Smooth muscle cell (in vitro differentiated cells): Measurements from ENCODE around the gene BANP. TPM values are rescaled to one million over a fixed set of nuclear protein-coding genes. Genes with fewer than 3 reads are reported as not detected.
A peak's percentile ranks its signal among the peaks of the same experiment; 100 is the strongest.

Experiments used
- DNase-seq: peaks from one replicate; lab custom pipeline; 2025; ENCODE audit not compliant: unreplicated experiment; lab: John Stamatoyannopoulos, UW
- H2AFZ ChIP-seq: fragments of 200-600 bp; sonication (generic); 2 replicates; pipeline ENCODE4 v1.6.0; 2016; ENCODE audit warnings: antibody characterized with exemption, low read depth, mild to moderate bottlenecking
- H3F3A ChIP-seq: fragments of 200-600 bp; sonication (generic); 2 replicates; pipeline ENCODE4 v1.6.0; 2017; ENCODE audit warnings: antibody characterized with exemption, low read depth
- H3K27ac ChIP-seq: fragments of 200-600 bp; sonication (generic); 2 replicates; pipeline ENCODE4 v1.5.1; 2016; ENCODE audit warnings: low read depth, mild to moderate bottlenecking
- H3K27me3 ChIP-seq: fragments of 200-600 bp; sonication (generic); 2 replicates; pipeline ENCODE4 v1.6.1; 2016; ENCODE audit warnings: low read depth, mild to moderate bottlenecking
- H3K36me3 ChIP-seq: fragments of 200-600 bp; sonication (generic); 2 replicates; pipeline ENCODE4 v1.5.1; 2016; ENCODE audit warnings: low read depth
- H3K4me1 ChIP-seq: fragments of 200-600 bp; sonication (generic); 2 replicates; pipeline ENCODE4 v1.5.1; 2016; ENCODE audit warnings: low read depth
- H3K4me2 ChIP-seq: fragments of 200-600 bp; sonication (generic); 2 replicates; pipeline ENCODE4 v1.6.0; 2016; ENCODE audit warnings: mild to moderate bottlenecking
- H3K4me3 ChIP-seq: fragments of 200-600 bp; sonication (generic); 2 replicates; pipeline ENCODE4 v1.5.1; 2016; ENCODE audit warnings: mild to moderate bottlenecking
- H3K79me2 ChIP-seq: fragments of 200-600 bp; sonication (generic); 2 replicates; pipeline ENCODE4 v1.6.0; 2016; ENCODE audit warnings: low read depth, mild to moderate bottlenecking
- H3K9ac ChIP-seq: fragments of 200-600 bp; sonication (generic); 2 replicates; pipeline ENCODE4 v1.6.0; 2016; ENCODE audit warnings: low read depth
- H3K9me3 ChIP-seq: fragments of 200-600 bp; sonication (generic); replicated peaks from 2 replicates; pipeline ENCODE4 v1.5.1; 2016; ENCODE audit warnings: low read depth
- H4K20me1 ChIP-seq: fragments of 200-600 bp; sonication (generic); 2 replicates; pipeline ENCODE4 v1.6.0; 2016; ENCODE audit warnings: low read depth
- WGBS: methylation state at CpG from one replicate; pipeline ENCODE4 v1.1.7; 2016; ENCODE audit warnings: low lambda C conversion rate; 5-methylcytosine and 5-hydroxymethylcytosine counted together
- polyA plus RNA-seq: library from polyadenylated mRNA; unstranded; fragments of >200 nt; fragmentation: Nextera tagmentation; extraction: Ambion mirVana; gene quantifications from 2 replicates; pipeline ENCODE4 v1.2.1, GENCODE V29; 2016
- total RNA-seq: library from RNA; depleted of rRNA; stranded (reverse); fragments of >200 nt; gene quantifications from 2 replicates; pipeline ENCODE4 v1.2.3, GENCODE V29; 2014
- TF ChIP-seq, protein P1 (sequence below): fragments of 200-600 bp; sonication (generic); IDR thresholded peaks from 2 replicates; pipeline ENCODE4 v1.5.1; 2017; ENCODE audit warnings: borderline replicate concordance, mild to moderate bottlenecking, antibody characterized with exemption; ENCODE audit not compliant: insufficient read depth, poor library complexity, severe bottlenecking

The BANP gene
- total and polyA plus RNA-seq, 2 experiments from 2014 or later, result 11.5 to 19.5 TPM

DNA sequence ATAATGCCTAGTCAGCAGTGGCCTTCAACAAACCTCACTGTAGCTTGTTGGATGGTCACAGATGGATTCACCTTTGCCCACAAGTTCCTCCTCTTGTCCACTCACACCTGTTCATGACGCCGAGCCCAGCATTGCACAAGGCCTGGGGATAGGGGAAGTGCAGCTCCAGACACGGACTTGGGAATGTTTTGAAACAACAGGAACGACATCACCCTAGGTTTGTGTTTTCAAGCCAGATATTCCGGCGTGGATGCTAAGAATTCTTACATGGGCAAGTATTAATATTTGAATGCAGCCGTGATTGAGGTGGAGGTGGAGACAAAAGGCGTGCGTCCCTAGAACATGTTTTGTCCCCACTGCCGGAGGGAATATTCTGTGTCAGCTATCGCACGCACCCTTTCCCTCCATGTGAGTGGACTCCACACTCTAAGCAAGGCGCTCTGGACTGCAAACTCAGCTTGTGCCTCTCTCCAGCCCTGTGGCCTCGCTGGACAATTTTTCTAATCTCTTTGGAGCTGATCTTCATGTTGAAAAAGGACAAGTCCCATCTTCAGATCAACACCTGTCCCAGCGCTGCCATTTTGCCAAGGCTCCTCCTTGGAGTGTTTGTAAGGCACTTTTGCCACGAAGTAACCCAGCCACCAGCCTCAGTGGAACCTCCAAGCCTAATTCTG, 2.0 kb upstream of the BANP start:
- Histone ChIP-seq H3K4me3 (no peak overlapping the region), H3K79me2 (peaks cover 26% of the 10 kb centered on the region), H3K4me2 (no peak overlapping the region), H3K27ac (no peak overlapping the region), H3K27me3 (no peaks in the 10 kb centered on the region), H3K9me3 (no peaks in the 10 kb centered on the region), H3K4me1 (peaks cover 3% of the 10 kb centered on the region), H4K20me1 (no peaks in the 10 kb centered on the region), H3F3A (peaks cover 6% of the 10 kb centered on the region), H3K9ac (no peak overlapping the region), H3K36me3 (no peaks in the 10 kb centered on the region), H2AFZ (peak overlapping the region; percentile 68)
- 96% methylated on average over 16 of the region's 16 CpGs for WGBS
- DNase-seq, result no peak
- TF ChIP-seq, protein P1, sequence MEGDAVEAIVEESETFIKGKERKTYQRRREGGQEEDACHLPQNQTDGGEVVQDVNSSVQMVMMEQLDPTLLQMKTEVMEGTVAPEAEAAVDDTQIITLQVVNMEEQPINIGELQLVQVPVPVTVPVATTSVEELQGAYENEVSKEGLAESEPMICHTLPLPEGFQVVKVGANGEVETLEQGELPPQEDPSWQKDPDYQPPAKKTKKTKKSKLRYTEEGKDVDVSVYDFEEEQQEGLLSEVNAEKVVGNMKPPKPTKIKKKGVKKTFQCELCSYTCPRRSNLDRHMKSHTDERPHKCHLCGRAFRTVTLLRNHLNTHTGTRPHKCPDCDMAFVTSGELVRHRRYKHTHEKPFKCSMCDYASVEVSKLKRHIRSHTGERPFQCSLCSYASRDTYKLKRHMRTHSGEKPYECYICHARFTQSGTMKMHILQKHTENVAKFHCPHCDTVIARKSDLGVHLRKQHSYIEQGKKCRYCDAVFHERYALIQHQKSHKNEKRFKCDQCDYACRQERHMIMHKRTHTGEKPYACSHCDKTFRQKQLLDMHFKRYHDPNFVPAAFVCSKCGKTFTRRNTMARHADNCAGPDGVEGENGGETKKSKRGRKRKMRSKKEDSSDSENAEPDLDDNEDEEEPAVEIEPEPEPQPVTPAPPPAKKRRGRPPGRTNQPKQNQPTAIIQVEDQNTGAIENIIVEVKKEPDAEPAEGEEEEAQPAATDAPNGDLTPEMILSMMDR, result no peak

DNA sequence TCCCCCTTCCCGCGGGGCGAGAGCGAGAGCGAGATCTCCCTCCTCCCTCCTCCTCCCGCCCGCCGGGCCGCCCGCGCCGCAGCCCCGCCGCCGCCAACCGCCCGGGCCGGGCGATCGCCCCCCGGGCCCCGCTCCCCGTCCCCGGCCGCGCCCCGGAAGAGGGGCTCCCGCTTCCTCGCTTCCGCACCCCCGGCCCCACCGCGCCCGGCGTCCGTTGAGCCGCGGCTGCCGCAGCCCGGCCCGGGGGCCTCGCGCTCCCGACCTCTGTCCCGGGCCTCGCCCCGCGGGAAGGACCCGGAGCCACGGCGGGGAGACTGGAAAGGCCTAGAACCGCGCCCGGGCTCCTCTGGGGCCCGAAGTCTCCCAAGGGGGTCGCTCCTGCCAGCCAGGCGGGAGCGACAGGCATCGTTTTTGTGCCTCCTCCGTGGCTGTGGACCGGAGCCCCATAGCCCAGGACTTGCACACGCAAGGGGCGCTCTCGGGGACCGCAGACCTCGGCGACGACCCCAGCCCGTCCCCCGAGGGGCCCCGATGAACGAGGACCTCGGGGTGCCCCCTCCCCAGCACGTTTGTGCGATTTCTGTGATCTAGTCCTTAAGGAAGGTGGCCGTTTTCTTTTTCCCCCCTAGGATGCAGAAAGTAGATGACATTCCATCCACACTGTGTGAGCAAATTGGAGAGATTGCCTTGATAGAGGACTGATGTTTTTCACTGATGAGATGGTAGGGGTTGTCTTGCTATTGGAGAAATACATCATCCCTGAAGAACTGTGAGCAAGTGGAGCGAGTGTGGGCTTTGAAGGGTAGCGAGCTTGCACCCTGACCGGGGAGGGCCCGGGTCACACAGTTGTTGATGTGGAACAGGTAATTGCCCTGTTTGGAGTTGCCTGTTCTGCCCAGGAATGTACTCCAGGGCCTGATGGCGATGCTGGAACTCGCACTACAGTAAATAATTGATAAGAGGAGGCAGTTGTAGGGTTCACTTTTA, 611 bp downstream of the BANP start:
- peak overlapping the region; percentile 100 for H3K9ac ChIP-seq
- no peak for DNase-seq
- H3K4me1 ChIP-seq, result peaks cover 14% of the 10 kb centered on the region
- H3K4me3 ChIP-seq, result peak overlapping the region; percentile 87
- 4% methylated on average over 43 of the region's 82 CpGs for WGBS
- peaks cover 6% of the 10 kb centered on the region for H3F3A ChIP-seq
- TF ChIP-seq, protein P1, result peak; percentile 21
- H3K79me2 ChIP-seq, result peaks cover 31% of the 10 kb centered on the region
- H3K9me3 ChIP-seq, result no peaks in the 10 kb centered on the region
- H2AFZ ChIP-seq, result no peak overlapping the region
- peak overlapping the region; percentile 98 for H3K4me2 ChIP-seq
- H3K36me3 ChIP-seq, result no peaks in the 10 kb centered on the region
- peak overlapping the region; percentile 97 for H3K27ac ChIP-seq
- H4K20me1 ChIP-seq, result peaks cover 4% of the 10 kb centered on the region
- no peaks in the 10 kb centered on the region for H3K27me3 ChIP-seq

DNA sequence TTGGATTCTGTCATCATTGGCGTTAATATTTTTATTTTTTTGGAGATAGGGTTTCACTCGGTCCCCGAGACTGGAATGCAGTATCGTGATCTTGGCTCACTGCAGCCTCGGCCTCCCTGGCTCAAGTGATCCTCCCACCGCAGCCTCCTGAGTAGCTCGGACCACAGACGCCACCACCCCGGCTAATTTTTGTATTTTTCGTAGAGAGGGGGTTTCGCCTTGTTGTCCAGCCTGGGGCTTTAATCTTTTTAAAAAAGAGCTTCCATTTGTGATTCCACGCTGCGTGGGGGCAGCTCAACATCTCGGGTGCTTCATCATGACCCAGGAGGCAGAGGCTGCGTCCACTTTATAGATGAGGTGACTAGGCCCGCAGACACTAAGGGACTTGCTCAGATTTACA, 1.5 kb downstream of the BANP start:
- Histone ChIP-seq H3K27me3 (no peaks in the 10 kb centered on the region), H3K9me3 (no peaks in the 10 kb centered on the region), H3K4me1 (peaks cover 14% of the 10 kb centered on the region), H3K79me2 (peaks cover 39% of the 10 kb centered on the region), H3F3A (peaks cover 6% of the 10 kb centered on the region), H3K9ac (peak overlapping the region; percentile 100), H2AFZ (no peak overlapping the region), H4K20me1 (peaks cover 7% of the 10 kb centered on the region), H3K27ac (peak overlapping the region; percentile 97), H3K36me3 (no peaks in the 10 kb centered on the region), H3K4me3 (peak overlapping the region; percentile 87), H3K4me2 (peak overlapping the region; percentile 98)
- 97% methylated on average over 16 of the region's 16 CpGs for WGBS
- DNase-seq, result no peak
- TF ChIP-seq, protein P1, result no peak
